Measurements from ENCODE around the gene USP48.

USP48 gene

GRCh38 chr1:21662426-21663247, 120.3 kb downstream of the USP48 start:
- Histone ChIP-seq H4K20me1 (peaks cover 0 to 41% (median 6%) of the 10 kb centered on the region in 11 experiments; a peak in 14 of 22 replicates), H3K9me3 (replicated peaks in 1 of 11) (no peaks in the 10 kb centered on the region), H3K4me2 (no peak overlapping the region), H3K36me3 (no peaks in the 10 kb centered on the region), H3K27ac (no peak overlapping the region), H3K27me3 (peaks cover 0 to 10% (median 7%) of the 10 kb centered on the region in 11 experiments; a peak in 14 of 22 replicates), H3K9ac (no peak overlapping the region), H3K4me1 (peaks cover 45 to 55% (median 52%) of the 10 kb centered on the region in 10 experiments), H3K4me3 (no peak overlapping the region)
- no peak for TF ChIP-seq Cebpa-rat (IDR thresholded peaks at IDR 0.05)

- no peak for TF ChIP-seq Cebpa-rat (IDR thresholded peaks at IDR 0.05)
- Histone ChIP-seq H4K20me1 (peaks cover 0 to 48% (median 10%) of the 10 kb centered on the region in 11 experiments; a peak in 15 of 22 replicates), H3K9ac (no peak overlapping the region), H3K9me3 (replicated peaks in 1 of 11) (no peaks in the 10 kb centered on the region), H3K36me3 (no peaks in the 10 kb centered on the region), H3K27ac (no peak overlapping the region), H3K27me3 (peaks cover 0 to 9% (median 7%) of the 10 kb centered on the region in 11 experiments; a peak in 14 of 22 replicates), H3K4me2 (no peak overlapping the region), H3K4me3 (no peak overlapping the region), H3K4me1 (peaks cover 40 to 47% (median 45%) of the 10 kb centered on the region in 10 experiments)
These were observed 121.1 kb downstream of the USP48 start for GRCh38 chr1:21661886-21662285.

- H3K36me3 ChIP-seq: no peaks in the 10 kb centered on the region
- no peak overlapping the region; a peak in 1 of 22 replicates for H3K9ac ChIP-seq
These were observed 123.0 kb downstream of the USP48 start for GRCh38 chr1:21659924-21660326.

GRCh38 chr1:21659099-21659923, 123.6 kb downstream of the USP48 start:
- no peak overlapping the region for H3K27ac ChIP-seq
- TF ChIP-seq Cebpa-rat (IDR thresholded peaks at IDR 0.05): no peak
- H4K20me1 ChIP-seq: peaks cover 0 to 58% (median 25%) of the 10 kb centered on the region in 11 experiments; a peak in 17 of 22 replicates
- H3K9ac ChIP-seq: peak overlapping the region in 4 of 11 experiments; percentile 22 to 39 (median 24); a peak in 2 of 22 replicates
- peaks cover 15 to 22% (median 19%) of the 10 kb centered on the region in 10 experiments for H3K4me1 ChIP-seq
- peaks cover 0 to 9% (median 7%) of the 10 kb centered on the region in 11 experiments; a peak in 14 of 22 replicates for H3K27me3 ChIP-seq
- no peaks in the 10 kb centered on the region for H3K36me3 ChIP-seq
- H3K9me3 ChIP-seq (replicated peaks in 1 of 11): no peaks in the 10 kb centered on the region
- peak overlapping the region; percentile 20 to 69 (median 51); a peak in 16 of 20 replicates for H3K4me3 ChIP-seq
- peak overlapping the region; percentile 84 to 100 (median 94) for H3K4me2 ChIP-seq

More at GRCh38 chr1:21659924-21660326, 123.0 kb downstream of the USP48 start:
- Histone ChIP-seq H3K4me1 (peaks cover 21 to 28% (median 25%) of the 10 kb centered on the region in 10 experiments), H3K4me2 (peak overlapping the region; percentile 84 to 100 (median 94)), H3K27me3 (peaks cover 0 to 9% (median 7%) of the 10 kb centered on the region in 11 experiments; a peak in 14 of 22 replicates), H3K9me3 (replicated peaks in 1 of 11) (no peaks in the 10 kb centered on the region), H4K20me1 (peaks cover 0 to 52% (median 25%) of the 10 kb centered on the region in 11 experiments; a peak in 17 of 22 replicates), H3K27ac (no peak overlapping the region), H3K4me3 (peak overlapping the region in 2 of 10 experiments; percentile 51 to 59; a peak in 2 of 20 replicates)
- TF ChIP-seq Cebpa-rat (IDR thresholded peaks at IDR 0.05): no peak

- Histone ChIP-seq H3K4me2 (no peak overlapping the region), H3K9me3 (replicated peaks in 1 of 11) (no peaks in the 10 kb centered on the region), H3K27me3 (peaks cover 6 to 20% (median 14%) of the 10 kb centered on the region in 11 experiments), H4K20me1 (peaks cover 0 to 65% (median 30%) of the 10 kb centered on the region in 11 experiments; a peak in 19 of 22 replicates), H3K9ac (no peak overlapping the region), H3K27ac (no peak overlapping the region), H3K4me1 (peaks cover 4 to 21% (median 16%) of the 10 kb centered on the region in 10 experiments; a peak in 18 of 20 replicates), H3K36me3 (no peaks in the 10 kb centered on the region), H3K4me3 (no peak overlapping the region)
- no peak for TF ChIP-seq Cebpa-rat (IDR thresholded peaks at IDR 0.05)
These were observed 125.3 kb downstream of the USP48 start for GRCh38 chr1:21657456-21658190.

- H3K4me2 ChIP-seq: no peak overlapping the region
- H3K36me3 ChIP-seq: no peaks in the 10 kb centered on the region
- peaks cover 0 to 73% (median 36%) of the 10 kb centered on the region in 11 experiments; a peak in 19 of 22 replicates for H4K20me1 ChIP-seq
- peaks cover 25 to 39% (median 32%) of the 10 kb centered on the region in 11 experiments for H3K27me3 ChIP-seq
- no peak overlapping the region for H3K4me3 ChIP-seq
- no peak for TF ChIP-seq Cebpa-rat (IDR thresholded peaks at IDR 0.05)
- no peak overlapping the region for H3K9ac ChIP-seq
- peaks cover 11 to 33% (median 27%) of the 10 kb centered on the region in 10 experiments for H3K4me1 ChIP-seq
- H3K27ac ChIP-seq: no peak overlapping the region
- no peaks in the 10 kb centered on the region for H3K9me3 ChIP-seq (replicated peaks in 1 of 11)
These were observed 127.2 kb downstream of the USP48 start for GRCh38 chr1:21655748-21656147.

GRCh38 chr1:21655259-21655658, 127.7 kb downstream of the USP48 start:
- no peak overlapping the region for H3K27ac ChIP-seq
- no peaks in the 10 kb centered on the region for H3K36me3 ChIP-seq
- no peak overlapping the region for H3K4me3 ChIP-seq
- no peaks in the 10 kb centered on the region for H3K9me3 ChIP-seq (replicated peaks in 1 of 11)
- no peak overlapping the region for H3K4me2 ChIP-seq
- H3K9ac ChIP-seq: no peak overlapping the region
- H3K4me1 ChIP-seq: peaks cover 12 to 34% (median 28%) of the 10 kb centered on the region in 10 experiments
- H3K27me3 ChIP-seq: peaks cover 30 to 44% (median 37%) of the 10 kb centered on the region in 11 experiments
- peaks cover 0 to 78% (median 36%) of the 10 kb centered on the region in 11 experiments; a peak in 19 of 22 replicates for H4K20me1 ChIP-seq
- TF ChIP-seq Cebpa-rat (IDR thresholded peaks at IDR 0.05): no peak

GRCh38 chr1:21654209-21654608, 128.7 kb downstream of the USP48 start:
- Histone ChIP-seq H3K4me3 (no peak overlapping the region), H3K9ac (no peak overlapping the region), H3K36me3 (no peaks in the 10 kb centered on the region), H3K9me3 (replicated peaks in 1 of 11) (no peaks in the 10 kb centered on the region), H3K4me1 (peaks cover 8 to 26% (median 20%) of the 10 kb centered on the region in 10 experiments), H3K27ac (no peak overlapping the region), H4K20me1 (peaks cover 0 to 79% (median 31%) of the 10 kb centered on the region in 11 experiments; a peak in 18 of 22 replicates), H3K27me3 (peaks cover 38 to 46% (median 41%) of the 10 kb centered on the region in 11 experiments), H3K4me2 (no peak overlapping the region)
- no peak for TF ChIP-seq Cebpa-rat (IDR thresholded peaks at IDR 0.05)

Data from BLaER1 treated with 17β-estradiol and CSF1 and Interleukin-3, amounts not matched to agents 10 nM and 100 nM (cell line).